BJ (cell line): ENCODE measurements around the gene PSEN1. TPM values are rescaled to one million over a fixed set of nuclear protein-coding genes. Genes with fewer than 3 reads are reported as not detected.

Experiments used
- CTCF ChIA-PET: fragments of 350-600 bp; formaldehyde crosslinking; extraction: SDS; loops from one replicate; lab custom pipeline; 2021; ENCODE audit warnings: antibody characterized with exemption, inconsistent platforms; lab: Yijun Ruan, JAX
- POLR2A ChIA-PET: fragments of 300-600 bp; sonication (Branson Sonifier 250); formaldehyde crosslinking; extraction: SDS; loops from one replicate; lab custom pipeline; 2021; ENCODE audit warnings: antibody characterized with exemption; lab: Charles Lee
- DNase-seq: peaks from one replicate; pipeline ENCODE4 v3.0.0-alpha.2; 2011; ENCODE audit warnings: low read depth
- H3K27me3 ChIP-seq: 2 replicates; pipeline ENCODE4 v1.6.0; 2011; ENCODE audit warnings: low read length; ENCODE audit not compliant: control insufficient read depth, insufficient read depth
- H3K36me3 ChIP-seq: 2 replicates; pipeline ENCODE4 v1.5.1; 2011; ENCODE audit warnings: low read length; ENCODE audit not compliant: control insufficient read depth, insufficient read depth
- H3K4me3 ChIP-seq: 2 replicates; pipeline ENCODE4 v1.5.1; 2011; ENCODE audit warnings: low read depth, mild to moderate bottlenecking, control low read depth, low read length
- CTCF ChIP-seq: IDR thresholded peaks from 2 replicates; pipeline ENCODE4 v1.5.1; 2011; ENCODE audit warnings: low read depth, mild to moderate bottlenecking, control low read depth, inconsistent platforms, low read length, moderate library complexity; ENCODE audit not compliant: insufficient read depth
- polyA plus RNA-seq: library from polyadenylated mRNA; depleted of rRNA; stranded (reverse); fragments of >200 nt; gene quantifications from 2 replicates; pipeline ENCODE4 v1.2.3, GENCODE V29; 2011

PSEN1 gene
- polyA plus RNA-seq, 1 experiment: 15.8 TPM

GRCh38 chr14:73125746-73126145, 10.6 kb upstream of the PSEN1 start:
- H3K4me3 ChIP-seq: no peak overlapping the region
- TF ChIP-seq CTCF: no peak
- ChIA-PET POLR2A (no interaction called here), CTCF (no interaction called here)
- no peaks in the 10 kb centered on the region for H3K27me3 ChIP-seq
- DNase-seq: no peak
- no peaks in the 10 kb centered on the region; the same call in 1 of the 2 replicates for H3K36me3 ChIP-seq

GRCh38 chr14:73133795-73134194, 2.5 kb upstream of the PSEN1 start:
- ChIA-PET POLR2A (no interaction called here), CTCF (no interaction called here)
- no peak for TF ChIP-seq CTCF
- H3K36me3 ChIP-seq: no peaks in the 10 kb centered on the region
- no peak overlapping the region for H3K4me3 ChIP-seq
- no peak for DNase-seq
- no peaks in the 10 kb centered on the region for H3K27me3 ChIP-seq

GRCh38 chr14:73136085-73136386, 271 bp upstream of the PSEN1 start:
- ChIA-PET CTCF (no interaction called here), POLR2A (no interaction called here)
- Histone ChIP-seq H3K4me3 (peak overlapping the region; percentile 92), H3K36me3 (no peaks in the 10 kb centered on the region), H3K27me3 (no peaks in the 10 kb centered on the region)
- DNase-seq: no peak
- TF ChIP-seq CTCF: no peak

GRCh38 chr14:73140811-73141323, 4.6 kb downstream of the PSEN1 start:
- CTCF ChIA-PET: no interaction called here
- Histone ChIP-seq H3K4me3 (no peak overlapping the region), H3K36me3 (no peaks in the 10 kb centered on the region), H3K27me3 (no peaks in the 10 kb centered on the region)
- DNase-seq: no peak
- POLR2A ChIA-PET: no interaction called here
- no peak for TF ChIP-seq CTCF

GRCh38 chr14:73142216-73142615, 5.9 kb downstream of the PSEN1 start:
- no peak for TF ChIP-seq CTCF
- no peaks in the 10 kb centered on the region for H3K27me3 ChIP-seq
- DNase-seq: no peak
- CTCF ChIA-PET: no interaction called here
- H3K36me3 ChIP-seq: no peaks in the 10 kb centered on the region
- POLR2A ChIA-PET: no interaction called here
- no peak overlapping the region for H3K4me3 ChIP-seq
